ENCODE data around the gene FGFR2. TPM values are rescaled to one million over a fixed set of nuclear protein-coding genes. Genes with fewer than 3 reads are reported as not detected.

The FGFR2 gene
- total and polyA plus RNA-seq, 2 of the 4 experiments (the other 2 are of a cell fraction), result not detected

GRCh38 chr10:121530481-121531075 lies 67.7 kb downstream of the FGFR2 start:
- TF ChIP-seq USF2 (IDR thresholded peaks at IDR 0.05; ENCODE audit: low read depth, low read length) (no peak), SMC3 (IDR thresholded peaks at IDR 0.05; ENCODE audit: low read depth, low read length) (no peak), ELK1 (IDR thresholded peaks at IDR 0.05; ENCODE audit: borderline replicate concordance, low read depth, low read length) (no peak), MAFK (IDR thresholded peaks at IDR 0.05; ENCODE audit: low read depth, low read length) (no peak), NFE2L2 (IDR thresholded peaks at IDR 0.05; ENCODE audit: low read depth, low read length) (no peak), BHLHE40 (IDR thresholded peaks at IDR 0.05; ENCODE audit: low read depth, low read length) (no peak), FOS (IDR thresholded peaks at IDR 0.05; ENCODE audit: low read depth, low read length) (no peak), MXI1 (IDR thresholded peaks at IDR 0.05; ENCODE audit: borderline replicate concordance, low read depth, low read length) (no peak), MAZ (IDR thresholded peaks at IDR 0.05; ENCODE audit: borderline replicate concordance, low read depth, low read length) (no peak), RFX5 (IDR thresholded peaks at IDR 0.05; ENCODE audit: low read depth, low read length) (no peak), CEBPB (IDR thresholded peaks at IDR 0.05; ENCODE audit: low read depth, low read length) (no peak), CTCF (conservative IDR thresholded peaks at IDR 0.05; ENCODE audit: low read depth, low read length) (no peak), POLR2A (IDR thresholded peaks at IDR 0.05; ENCODE audit: low read depth, low read length) (no peak), RCOR1 (IDR thresholded peaks at IDR 0.05; ENCODE audit: insufficient replicate concordance, low read length) (no peak), RAD21 (IDR thresholded peaks at IDR 0.05; ENCODE audit: low read length) (no peak), CHD1 (IDR thresholded peaks at IDR 0.05; ENCODE audit: low read depth, low read length) (no peak)

More at GRCh38 chr10:121530481-121531075, 67.7 kb downstream of the FGFR2 start:
- H4K8ac ChIP-seq (ENCODE audit: low read depth in 2 of 2, low read length in 2 of 2), result no peak overlapping the region
- no peak overlapping the region for H2AK5ac ChIP-seq (ENCODE audit: low read depth, low read length)
- no peaks in the 10 kb centered on the region for H3K79me1 ChIP-seq (ENCODE audit: low read depth in 1 of 2, low read length in 2 of 2)
- WGBS, 2 experiments (ENCODE audit: extremely low coverage in 2 of 2, insufficient read length in 1 of 2), result no CpG with 5 or more reads among the region's 7 CpGs
- no peak overlapping the region for H4K91ac ChIP-seq (ENCODE audit: insufficient read depth, low read depth, low read length)
- H4K20me1 ChIP-seq (ENCODE audit: insufficient read depth, low read length), result no peaks in the 10 kb centered on the region
- H3K9me1 ChIP-seq (ENCODE audit: insufficient read depth, low read length), result no peaks in the 10 kb centered on the region
- H2BK5ac ChIP-seq (ENCODE audit: low read depth, low read length, poor library complexity, severe bottlenecking), result no peak overlapping the region
- no peak overlapping the region for H4K5ac ChIP-seq (ENCODE audit: low read depth, low read length)
- H3K9ac ChIP-seq (ENCODE audit: low read depth, low read length), result no peak overlapping the region
- DNase-seq (no peak), ATAC-seq (ENCODE audit: low read depth) (no peak)
- no peak overlapping the region for H3K23ac ChIP-seq (ENCODE audit: low read depth, low read length)
- H3K4me2 ChIP-seq (ENCODE audit: low read depth, low read length), result no peak overlapping the region
- in situ Hi-C loops (cut with MboI; ENCODE audit: low sequenced_read_pairs), result no loop called here
- H3K18ac ChIP-seq (ENCODE audit: low read depth, low read length), result no peak overlapping the region
- H2BK20ac ChIP-seq (ENCODE audit: low read depth, low read length), result no peak overlapping the region
- no peaks in the 10 kb centered on the region for H3K36me3 ChIP-seq (ENCODE audit: control insufficient read depth, insufficient read depth, low read length)
- intact Hi-C loops (cut with micrococcal nuclease), result no loop called here
- no peak overlapping the region for H3K4me3 ChIP-seq (ENCODE audit: insufficient read depth, low read depth, low read length)
- H2AK9ac ChIP-seq (replicated peaks; ENCODE audit: low read depth, low read length, poor library complexity), result no peak overlapping the region
- CTCF ChIA-PET, result no interaction called here
- dilution Hi-C loops (cut with HindIII; ENCODE audit: low sequenced_read_pairs, unreplicated experiment), result no loop called here
- no peak overlapping the region for H3K4ac ChIP-seq (ENCODE audit: low read depth, low read length)
- no peak overlapping the region for H2BK120ac ChIP-seq (ENCODE audit: low read depth, low read length)
- no peaks in the 10 kb centered on the region for H3K4me1 ChIP-seq (ENCODE audit: control insufficient read depth, insufficient read depth, low read length)
- BruUV-seq (replicated peaks), result no TSS peak
- no peak overlapping the region for H3K27ac ChIP-seq (ENCODE audit: insufficient read depth, low read length)
- H2AFZ ChIP-seq (replicated peaks; ENCODE audit: low read length, poor library complexity), result no peak overlapping the region
- no peak overlapping the region for H3K56ac ChIP-seq (ENCODE audit: extremely low read depth, insufficient read depth, low read length)
- H3K9me3 ChIP-seq (ENCODE audit: control insufficient read depth, insufficient read depth, low read length), result peaks cover 46% of the 10 kb centered on the region
- no peak overlapping the region for H2BK15ac ChIP-seq (ENCODE audit: low read depth, low read length)
- H3K27me3 ChIP-seq (ENCODE audit: control insufficient read depth, insufficient read depth, low read length), result no peaks in the 10 kb centered on the region
- POLR2A ChIA-PET (ENCODE audit: unreplicated experiment), result no interaction called here
- no peak overlapping the region for H3K14ac ChIP-seq (replicated peaks; ENCODE audit: low read depth, low read length)

Measured in IMR-90 (cell line).